ENCODE results near the gene TNFRSF13B.
"Not testable (repeated sequence)": the region's sequence is repeated elsewhere in the genome, so short reads cannot be mapped to it uniquely, and the experiment has no call there.

The TNFRSF13B gene

DNA sequence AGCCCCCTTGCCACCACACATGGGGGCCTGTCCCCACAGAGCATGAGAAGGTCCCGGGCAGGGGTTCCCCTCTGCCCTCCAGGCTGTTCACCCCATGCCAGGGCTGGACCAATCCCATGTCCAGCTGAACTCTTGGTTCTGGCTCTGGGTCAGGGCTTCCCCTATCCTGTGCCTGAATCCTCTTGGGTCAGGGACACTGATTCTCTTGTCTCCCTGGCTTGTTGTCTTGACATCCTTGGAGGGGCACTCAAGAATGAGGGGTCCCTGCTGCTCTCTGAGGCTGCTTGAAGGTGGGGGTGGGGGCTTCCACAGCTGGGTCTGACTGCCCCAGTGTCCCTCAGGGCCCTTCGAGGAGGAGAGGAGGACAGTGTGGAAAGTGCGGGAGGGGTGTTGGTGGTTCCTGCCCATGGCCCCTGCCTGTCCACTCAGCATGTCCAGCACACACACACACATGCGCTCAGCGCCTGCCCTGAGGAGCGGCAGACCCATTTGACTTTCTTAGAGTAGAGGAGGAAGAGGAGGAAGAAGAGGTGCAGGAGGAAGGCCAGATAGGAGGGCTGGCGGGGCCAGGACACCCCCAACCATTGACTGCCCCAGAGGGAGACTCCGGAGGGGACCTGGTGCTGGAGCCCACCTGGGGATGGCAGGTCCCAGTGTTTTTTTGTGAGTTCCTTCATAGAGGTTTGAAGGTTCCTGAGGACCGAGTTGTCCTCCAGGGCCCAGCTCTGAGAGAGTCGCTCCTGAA lies 47.0 kb downstream of the TNFRSF13B start:
- DNase-seq = no peak

DNA sequence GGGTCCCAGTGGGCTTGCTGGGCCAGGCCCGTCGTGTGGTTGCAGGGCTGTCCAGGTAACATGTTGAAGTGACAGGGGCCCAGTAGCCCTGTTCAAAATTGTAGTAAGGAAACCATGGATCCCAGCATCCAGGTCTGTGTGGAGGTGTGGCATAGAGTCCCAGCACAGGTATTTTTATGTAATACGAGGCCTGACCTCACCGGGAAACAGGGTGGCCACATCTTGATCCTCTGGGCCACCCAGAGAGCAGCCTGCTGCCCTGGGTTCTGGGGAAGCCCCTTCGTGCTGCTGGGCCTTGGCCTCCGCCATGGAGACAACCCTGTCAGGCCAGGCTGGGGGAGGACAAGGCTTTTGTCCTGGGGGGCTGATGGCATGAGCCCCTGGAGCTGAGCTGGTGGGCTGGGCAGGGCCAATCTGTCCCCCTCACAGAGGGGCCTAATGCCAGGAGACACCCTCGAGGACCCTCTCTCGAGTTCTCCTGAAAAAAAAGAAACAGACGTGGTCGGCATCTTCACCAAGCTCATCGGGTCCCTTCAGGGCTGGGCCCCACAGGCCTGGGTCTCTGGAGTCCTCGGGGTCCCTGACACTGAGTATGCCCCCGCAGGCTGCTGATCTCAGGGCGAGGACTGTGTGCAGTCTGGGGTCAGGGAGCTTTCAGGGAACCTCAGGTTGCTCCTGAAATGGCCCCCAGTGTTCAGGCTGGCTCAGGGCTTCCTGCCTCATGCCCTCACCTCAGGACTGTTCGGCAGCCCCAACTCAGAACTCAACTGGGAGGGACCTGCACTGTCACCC lies 47.8 kb downstream of the TNFRSF13B start:
- DNase-seq = no peak

DNA sequence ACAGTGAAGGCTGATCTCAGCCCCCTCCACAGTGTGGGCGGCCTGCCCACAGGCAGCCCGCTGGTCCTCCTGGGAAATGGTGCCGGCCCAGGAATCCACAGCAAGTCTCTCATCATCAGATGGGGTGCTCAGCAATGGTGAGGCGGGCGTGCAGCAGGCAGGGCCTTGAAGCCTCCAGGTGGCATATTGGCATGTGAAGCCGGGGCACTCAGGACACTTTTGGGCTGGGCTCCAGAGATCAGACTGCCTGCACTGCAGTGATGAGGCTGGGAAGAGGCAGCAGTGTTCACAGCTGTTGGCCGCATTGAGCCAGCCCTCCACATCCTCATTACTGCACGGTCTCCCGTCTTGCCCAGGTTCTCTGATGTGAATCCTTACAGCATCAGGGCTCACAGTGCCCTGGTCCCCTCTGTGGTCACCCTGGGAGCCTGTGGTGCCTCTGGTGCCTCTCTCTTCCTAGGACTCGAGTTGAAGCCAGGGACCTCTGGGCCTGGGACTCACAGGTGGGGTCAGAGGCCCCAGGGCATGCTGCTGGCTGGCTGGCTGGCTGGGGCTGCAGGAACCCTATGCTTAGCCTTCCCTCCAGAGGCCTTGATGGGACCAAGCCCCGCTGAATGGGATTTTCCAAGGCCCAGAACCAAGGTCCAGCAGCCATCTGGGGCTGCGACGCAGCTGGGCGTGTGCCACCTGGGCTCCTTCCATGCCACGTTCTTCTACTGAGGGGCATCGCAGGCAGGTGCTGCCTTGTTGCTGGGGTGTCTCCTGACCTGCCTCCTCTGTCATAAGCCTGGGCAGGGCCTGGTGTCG lies 48.6 kb downstream of the TNFRSF13B start:
- no peak for DNase-seq

DNA sequence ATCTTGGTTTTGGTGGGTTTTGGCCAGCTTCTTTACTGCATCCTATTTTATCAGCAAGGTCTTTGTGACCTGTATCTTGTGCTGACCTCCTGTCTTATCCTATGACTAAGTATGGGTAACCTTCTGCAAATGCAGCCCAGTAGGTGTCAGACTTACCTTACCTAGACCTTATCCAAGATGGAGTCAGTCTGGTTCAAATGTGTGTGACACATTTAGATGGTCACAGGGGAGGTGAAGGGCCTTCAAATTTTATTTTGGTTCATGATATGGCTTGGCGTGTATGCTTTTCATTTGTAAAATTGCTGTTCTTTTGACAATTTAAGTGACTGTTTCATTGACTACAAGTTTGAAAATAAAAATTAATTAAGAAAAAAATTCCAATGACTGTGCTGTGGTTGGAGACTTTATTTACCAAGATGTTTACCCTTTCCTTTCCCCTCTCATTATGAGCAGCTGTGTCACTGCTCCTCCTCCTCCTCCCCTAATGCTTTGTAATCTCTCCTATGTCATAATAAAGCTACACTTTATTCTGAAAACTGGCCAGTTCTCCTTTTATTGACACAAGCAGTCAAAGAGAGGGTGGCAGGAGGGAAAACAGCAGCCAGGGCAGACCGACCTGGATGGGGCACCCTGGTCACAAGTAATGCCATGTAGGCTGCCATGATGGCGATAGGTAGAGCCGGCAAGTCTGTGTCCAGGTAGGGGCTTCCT lies 49.4 kb downstream of the TNFRSF13B start:
- no peak for DNase-seq

- not testable (repeated sequence) for DNase-seq
Observed at GRCh38 chr17:16921451-16921850, 50.5 kb downstream of the TNFRSF13B start.

DNA sequence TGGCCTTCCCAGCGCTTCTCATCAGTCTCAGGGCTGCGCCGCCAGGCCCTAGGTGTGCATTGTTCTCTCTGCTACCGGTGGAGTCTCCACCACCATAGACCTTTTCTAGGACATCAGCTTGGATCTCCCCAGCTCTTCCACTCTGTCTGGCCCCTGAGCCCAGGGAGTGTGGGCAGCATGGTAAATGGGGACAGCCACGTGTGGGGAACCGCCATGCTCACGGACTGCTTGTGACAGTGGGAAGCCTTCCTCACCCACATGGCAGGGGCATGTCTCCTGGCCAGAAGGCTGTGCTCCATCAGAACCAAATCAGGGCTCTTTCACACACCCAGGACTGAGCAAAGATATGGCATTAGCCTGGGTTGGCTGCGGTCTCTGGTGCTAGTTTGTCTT lies 51.3 kb downstream of the TNFRSF13B start:
- DNase-seq = no peak

DNA sequence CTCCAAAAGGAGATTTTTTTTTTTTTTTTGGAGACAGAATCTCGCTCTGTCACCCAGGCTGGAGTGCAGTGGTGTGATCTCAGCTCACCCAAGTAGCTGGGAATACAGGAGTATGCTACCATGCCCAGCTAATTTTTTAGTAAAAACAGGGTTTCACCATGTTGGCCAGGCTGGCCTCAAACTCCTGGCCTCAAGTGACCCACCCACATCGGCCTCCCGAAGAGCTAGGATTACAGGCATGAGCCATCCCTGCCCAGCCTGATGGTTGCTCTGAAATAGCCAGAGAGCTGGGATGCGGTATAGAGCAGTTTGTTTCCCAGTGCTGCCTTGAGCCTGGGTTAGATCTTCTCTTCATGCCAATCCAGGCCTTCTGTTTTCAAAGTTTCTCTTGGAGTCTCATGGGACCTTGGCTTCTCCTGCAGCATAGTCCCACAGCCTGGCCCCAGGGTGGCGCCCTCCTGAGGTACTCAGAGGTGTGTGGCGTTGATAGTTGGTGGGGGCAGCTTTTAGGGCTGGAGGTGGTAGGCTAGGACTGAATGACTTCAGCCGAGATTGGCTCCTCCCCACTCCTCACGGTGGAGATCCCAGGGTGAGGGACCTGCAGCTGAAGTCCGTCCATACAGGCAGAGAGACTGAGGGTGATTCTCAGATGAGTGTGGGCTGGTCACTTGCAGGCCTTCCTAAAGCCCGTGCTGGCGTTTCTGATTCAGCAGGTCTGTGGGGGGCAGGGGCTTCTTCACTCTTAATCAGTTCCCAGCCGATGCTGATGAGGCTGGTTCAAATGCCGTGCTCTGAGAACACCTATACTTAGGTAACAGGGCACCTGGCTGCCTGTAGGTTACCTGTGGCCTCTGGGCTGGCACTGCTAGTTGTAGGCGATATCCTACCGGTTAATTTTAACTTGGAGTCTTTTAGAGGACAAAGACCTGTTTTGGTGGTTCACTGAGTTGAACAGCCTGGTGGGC lies 52.0 kb downstream of the TNFRSF13B start:
- no peak for DNase-seq

- DNase-seq = no peak
Observed at GRCh38 chr17:16918443-16918842, 53.5 kb downstream of the TNFRSF13B start.

DNA sequence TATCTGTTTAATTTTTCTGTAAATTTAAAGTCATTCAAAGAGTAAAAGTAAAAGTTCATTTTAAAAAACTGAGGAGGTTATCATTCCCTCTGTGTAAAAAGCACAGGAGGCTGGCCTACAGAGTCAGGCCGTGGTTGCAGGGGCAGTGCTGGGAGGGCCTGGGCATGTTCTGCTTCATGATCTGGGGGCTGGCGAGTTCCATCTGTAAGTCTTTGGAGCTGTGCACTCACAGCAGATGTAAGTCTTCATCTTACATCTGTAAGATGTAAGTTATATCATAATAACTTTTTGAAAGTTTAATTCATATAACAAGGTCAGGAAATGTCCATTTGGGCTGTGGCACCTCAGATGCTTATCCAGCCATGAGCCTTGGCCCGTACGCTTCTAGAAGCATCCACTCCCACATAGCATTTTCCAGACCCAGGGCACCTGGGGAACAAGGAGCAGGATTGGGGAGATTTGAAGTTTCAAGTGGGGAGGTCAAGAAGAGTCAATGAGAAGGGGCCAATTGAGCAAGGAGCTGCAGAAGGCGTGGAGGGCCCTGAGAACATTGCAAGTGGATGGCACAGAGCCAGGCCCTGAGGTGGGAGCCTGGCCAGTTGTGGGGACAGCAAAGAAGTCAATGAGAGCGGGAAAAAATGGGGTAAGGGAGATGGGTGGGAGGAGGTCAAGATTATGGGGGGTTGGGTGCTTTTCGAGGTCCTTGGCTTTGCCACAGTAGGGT lies 54.1 kb downstream of the TNFRSF13B start:
- DNase-seq = no peak

DNA sequence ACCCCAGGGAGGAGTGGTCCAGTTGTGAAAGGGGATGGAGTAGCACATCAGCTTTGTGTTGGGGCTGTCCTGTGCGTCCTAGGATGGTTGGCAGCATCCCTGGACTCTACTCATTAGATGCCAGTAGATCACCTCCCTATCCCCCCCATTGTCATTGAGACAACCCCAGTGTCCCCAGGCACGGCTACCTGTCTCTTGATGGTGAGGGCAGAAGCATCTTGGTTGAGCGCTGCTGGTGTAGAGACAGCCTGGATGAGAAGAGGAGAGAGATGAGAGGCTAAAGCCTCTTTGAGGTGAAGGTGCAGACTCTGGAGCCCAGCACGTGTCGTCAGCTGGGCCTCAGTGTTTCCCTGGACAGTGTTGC lies 55.4 kb downstream of the TNFRSF13B start:
- DNase-seq = no peak

DNA sequence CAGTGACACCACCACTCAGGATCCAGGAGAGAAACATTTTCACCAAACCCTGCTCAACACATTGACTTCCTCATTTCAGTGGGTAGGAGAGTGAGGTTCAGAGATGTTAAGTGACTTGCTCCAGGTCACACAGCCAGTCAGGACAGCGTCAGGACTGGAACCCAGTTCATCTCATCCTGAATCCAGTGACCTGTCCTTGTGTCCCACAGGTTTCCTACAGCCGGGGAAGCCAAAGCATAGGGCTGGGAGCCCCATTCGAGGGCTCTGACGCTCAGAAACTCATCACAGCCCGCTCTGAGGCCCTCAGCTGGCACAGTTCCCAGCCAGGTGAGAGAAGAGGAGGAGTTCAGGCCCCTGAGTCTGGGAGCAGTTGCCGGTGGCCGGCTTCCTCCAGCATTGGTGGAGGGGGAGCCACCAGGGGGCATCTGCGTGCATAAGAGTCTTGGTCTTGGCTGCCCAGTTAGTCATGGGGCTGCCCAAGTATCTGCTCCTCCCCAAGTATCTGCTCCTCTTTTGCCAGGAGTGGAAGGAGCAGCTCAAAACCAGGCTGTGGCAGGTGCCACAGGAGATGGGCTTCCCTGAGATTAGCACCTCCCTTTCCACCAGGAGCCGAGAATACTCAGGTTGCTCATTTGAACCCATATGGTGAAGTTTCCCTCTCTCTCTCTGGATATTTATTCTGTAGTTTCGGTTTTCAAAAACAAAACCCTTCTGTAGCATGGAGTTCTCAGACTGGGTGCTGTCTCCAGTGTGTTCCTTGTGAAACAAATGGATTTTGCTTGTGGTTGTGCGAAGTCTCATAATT lies 56.0 kb downstream of the TNFRSF13B start:
- no peak for DNase-seq

DNA sequence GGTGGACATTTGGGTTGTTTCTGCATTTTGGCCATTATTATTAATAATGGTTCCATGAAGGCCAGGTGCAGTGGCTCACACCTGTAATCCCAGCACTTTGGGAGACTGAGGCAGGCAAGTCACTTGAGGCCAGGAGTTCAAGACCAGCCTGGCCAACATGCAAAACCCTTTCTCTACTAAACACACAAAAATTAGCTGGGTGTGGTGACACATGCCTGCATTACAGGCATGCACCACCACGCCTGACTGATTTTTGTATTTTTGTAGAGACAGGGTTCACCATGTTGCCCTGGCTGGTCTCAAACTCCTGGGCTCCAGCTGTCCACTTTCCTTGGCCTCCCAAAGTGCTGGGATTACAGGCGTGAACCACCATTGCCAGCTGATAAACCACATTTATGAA lies 58.5 kb downstream of the TNFRSF13B start:
- DNase-seq = no peak

DNA sequence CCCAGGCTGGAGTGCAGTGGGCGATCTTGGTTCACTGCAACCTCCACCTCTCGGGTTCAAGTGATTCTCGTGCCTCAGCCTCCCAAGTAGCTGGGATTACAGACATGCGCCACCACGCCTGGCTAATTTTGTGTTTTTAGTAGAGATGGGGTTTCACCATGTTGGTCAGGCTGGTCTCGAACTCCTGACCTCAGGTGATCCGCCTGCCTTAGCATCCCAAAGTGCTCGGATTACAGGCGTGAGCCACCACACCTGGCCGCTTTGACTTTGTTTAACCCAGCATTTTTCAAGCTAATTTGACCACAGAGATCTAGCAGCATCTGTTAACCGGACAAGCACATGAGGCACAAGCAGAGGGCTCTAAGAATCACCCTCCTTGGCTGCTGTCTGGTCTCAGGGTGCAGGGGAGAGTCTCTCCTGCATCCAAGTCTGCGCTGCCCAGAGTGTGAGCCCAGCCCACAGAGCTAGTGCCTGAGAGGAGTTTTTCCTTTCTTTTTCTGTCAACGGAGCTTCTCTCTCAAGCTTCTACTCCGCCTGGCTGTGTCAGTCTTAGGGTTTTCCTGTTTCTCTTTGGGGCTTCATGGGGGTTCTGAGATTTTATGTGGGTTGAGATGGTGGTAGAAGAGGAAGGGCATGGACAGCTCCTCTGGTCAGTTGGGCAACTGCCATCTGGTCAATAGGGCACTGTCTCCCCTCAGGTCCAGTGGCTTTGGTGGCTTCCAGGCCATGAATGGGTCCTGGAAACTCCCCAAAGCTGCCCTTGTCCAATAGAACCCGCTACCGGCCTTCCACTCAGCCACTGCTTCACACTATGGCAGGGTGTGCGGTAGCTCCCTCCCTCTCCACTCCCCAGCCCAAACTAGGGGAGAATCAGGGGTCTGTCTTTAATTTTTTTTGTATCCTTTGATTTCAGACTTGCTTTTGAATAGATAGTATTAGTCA lies 59.6 kb downstream of the TNFRSF13B start:
- no peak for DNase-seq

- no peak for DNase-seq
Observed at GRCh38 chr17:16911141-16911937, 60.6 kb downstream of the TNFRSF13B start.

DNA sequence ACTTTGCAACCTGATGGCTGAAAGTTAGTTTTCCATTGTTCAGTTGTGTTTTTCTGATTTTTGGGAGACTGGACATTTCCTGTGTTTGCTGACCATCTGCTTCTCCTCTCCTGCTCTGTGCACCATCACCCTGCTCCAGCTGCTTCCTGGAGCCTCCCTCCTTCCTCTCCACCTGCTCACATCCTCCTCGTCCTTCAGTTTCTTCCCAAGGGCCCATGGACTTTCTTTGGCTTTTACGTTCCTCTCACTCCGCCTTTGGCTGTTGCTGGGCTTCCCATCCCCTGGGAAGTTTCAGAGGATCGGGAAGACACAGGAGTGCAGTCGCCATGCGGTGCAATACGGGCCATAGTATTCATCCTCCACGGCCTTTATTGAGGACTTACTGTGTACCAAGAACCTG lies 61.6 kb downstream of the TNFRSF13B start:
- no peak for DNase-seq

GRCh38 chr17:16909472-16910246 lies 62.3 kb downstream of the TNFRSF13B start:
- no peak for DNase-seq

DNA sequence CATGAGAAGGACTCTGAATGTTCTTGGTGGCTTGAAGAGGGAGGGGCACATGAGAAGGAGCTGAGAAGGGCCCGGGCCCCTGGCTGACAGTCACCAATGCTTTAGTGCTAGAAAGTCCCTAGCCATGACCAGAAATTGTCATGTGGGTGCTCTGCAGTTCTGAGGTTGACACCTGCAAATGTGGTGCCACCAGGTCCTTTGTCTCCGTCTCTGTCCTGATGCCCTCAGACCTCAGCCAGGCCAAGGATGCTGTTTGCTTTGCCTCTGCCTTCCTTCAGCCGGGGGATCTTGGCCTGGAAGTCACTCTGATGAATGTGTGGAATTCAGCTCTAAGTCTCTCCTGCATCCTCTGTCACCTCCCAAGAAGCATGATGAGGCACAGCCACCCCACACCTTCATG lies 63.6 kb downstream of the TNFRSF13B start:
- no peak for DNase-seq
